Mononuclear cell (primary cell): ENCODE results near the gene CDKAL1. TPM values are rescaled to one million over a fixed set of nuclear protein-coding genes. Genes with fewer than 3 reads are reported as not detected.
"Not testable (repeated sequence)": the region's sequence is repeated elsewhere in the genome, so short reads cannot be mapped to it uniquely, and the experiment has no call there.

Source experiments
- H3K27me3 ChIP-seq: 2 replicates; pipeline ENCODE4 v1.6.0; 2011; ENCODE audit warnings: low read length, control low read depth; ENCODE audit not compliant: insufficient read depth
- H3K4me1 ChIP-seq: 2 replicates; pipeline ENCODE4 v1.5.1; 2011; ENCODE audit warnings: mild to moderate bottlenecking, low read length, control low read depth; ENCODE audit not compliant: insufficient read depth
- H3K4me3 ChIP-seq: 2 replicates; pipeline ENCODE4 v1.5.1; 2011; ENCODE audit warnings: mild to moderate bottlenecking, low read length, moderate library complexity
- H3K9me3 ChIP-seq: 2 replicates; pipeline ENCODE4 v1.5.1; 2011; ENCODE audit warnings: low read depth, mild to moderate bottlenecking, control low read depth, low read length
- total RNA-seq: library from RNA; depleted of rRNA; stranded (reverse); fragments of >200 nt; gene quantifications from one replicate; pipeline ENCODE4 v1.2.3, GENCODE V29; 2012

Gene CDKAL1
- total RNA-seq, 1 donor = 26.6 TPM

DNA sequence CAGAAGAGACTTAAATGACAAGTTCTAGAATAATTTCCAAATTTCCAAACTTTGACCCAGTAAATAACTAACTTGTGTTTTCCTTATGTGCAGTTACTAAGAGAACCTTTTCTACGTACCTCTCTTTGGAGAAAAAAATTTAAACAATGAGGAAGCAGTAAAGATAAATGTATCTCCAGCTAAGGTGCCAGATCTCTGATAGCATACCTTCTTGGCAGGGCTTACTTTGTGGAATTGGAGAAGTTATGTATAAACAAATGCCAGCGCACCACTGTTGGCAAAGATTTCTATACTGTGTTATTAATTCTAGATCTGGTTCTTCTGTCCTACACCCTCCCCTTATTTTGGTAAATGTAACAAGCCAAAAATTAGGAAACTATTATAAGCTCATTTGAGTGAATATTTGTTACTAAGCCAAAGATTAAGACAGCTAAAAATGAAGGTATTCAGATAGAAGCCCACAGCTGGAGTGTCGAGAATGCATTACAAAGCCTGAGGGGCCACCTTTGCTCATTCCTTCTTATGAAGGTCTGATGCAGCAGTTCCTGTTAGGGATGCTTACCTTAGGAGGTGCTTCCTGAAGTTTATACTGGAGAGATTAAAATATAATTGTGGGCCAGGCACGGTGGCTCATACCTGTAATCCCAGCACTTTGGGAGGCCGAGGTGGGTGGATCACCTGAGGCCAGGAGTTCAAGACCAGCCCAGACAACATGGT lies 686.2 kb downstream of the CDKAL1 start:
- Histone ChIP-seq H3K4me3 (no peak overlapping the region), H3K27me3 (no peaks in the 10 kb centered on the region), H3K9me3 (no peaks in the 10 kb centered on the region), H3K4me1 (no peaks in the 10 kb centered on the region)

- H3K9me3 ChIP-seq = no peaks in the 10 kb centered on the region
- H3K27me3 ChIP-seq = no peaks in the 10 kb centered on the region
- H3K4me1 ChIP-seq = no peaks in the 10 kb centered on the region
- no peak overlapping the region for H3K4me3 ChIP-seq
These were observed 688.4 kb downstream of the CDKAL1 start for GRCh38 chr6:21222656-21223055.

DNA sequence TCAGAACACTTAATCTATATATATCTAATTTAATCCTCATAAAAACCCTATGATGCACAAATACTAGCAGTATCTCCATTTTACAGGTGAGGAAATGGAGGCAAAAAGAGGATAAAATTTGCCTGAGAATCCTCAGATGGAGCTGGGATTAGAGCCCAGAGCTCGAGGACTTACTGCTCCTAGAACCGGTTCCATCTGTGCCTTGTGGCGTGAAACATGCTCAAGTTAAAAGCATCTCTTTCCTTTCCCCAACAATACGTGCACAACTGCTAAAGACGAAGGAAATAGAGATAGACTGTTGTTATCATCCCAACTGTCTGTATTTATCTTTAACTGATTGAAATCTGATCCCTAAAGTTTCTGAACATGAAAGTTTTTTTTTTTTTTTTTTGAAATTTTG lies 691.7 kb downstream of the CDKAL1 start:
- Histone ChIP-seq H3K4me3 (no peak overlapping the region), H3K4me1 (no peaks in the 10 kb centered on the region), H3K9me3 (no peaks in the 10 kb centered on the region), H3K27me3 (no peaks in the 10 kb centered on the region)

DNA sequence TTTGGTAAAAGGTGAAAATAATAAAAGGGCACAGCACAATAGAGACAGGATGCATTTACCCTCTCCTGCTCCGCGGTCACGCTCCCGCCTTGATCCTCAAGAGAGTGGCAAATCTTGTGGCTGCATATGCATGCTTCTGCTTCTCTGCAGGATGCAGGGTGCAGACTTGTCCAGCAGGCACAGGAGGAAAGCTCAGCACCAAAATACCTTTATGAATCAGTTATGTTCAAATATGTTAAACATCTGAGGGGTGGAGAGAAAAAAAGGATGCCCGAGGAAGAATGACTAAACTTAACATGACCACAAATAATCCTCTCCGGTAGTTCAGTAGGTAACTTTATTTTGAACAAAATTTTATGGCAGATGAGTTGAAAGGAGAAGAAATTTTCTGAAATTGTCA lies 693.2 kb downstream of the CDKAL1 start:
- Histone ChIP-seq H3K4me3 (no peak overlapping the region), H3K9me3 (no peaks in the 10 kb centered on the region), H3K4me1 (no peaks in the 10 kb centered on the region), H3K27me3 (no peaks in the 10 kb centered on the region)

DNA sequence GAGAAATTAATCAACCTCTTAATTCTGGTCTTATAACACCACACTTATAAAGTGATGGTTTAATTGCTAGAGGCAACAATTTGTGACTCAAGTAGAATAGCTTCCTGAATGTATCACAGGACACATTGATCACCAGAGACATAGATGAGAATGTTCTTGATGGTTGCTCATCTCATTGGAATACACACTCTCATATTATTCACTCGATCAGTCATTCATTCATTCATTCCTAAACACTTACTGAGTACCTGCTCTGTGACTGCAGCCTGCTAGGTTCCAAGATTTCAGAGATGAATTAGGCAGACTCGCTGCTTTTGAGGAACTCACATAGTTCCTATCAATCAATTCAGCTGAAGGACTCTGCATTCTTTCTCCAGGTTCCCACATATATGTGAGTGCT lies 694.2 kb downstream of the CDKAL1 start:
- Histone ChIP-seq H3K9me3 (no peaks in the 10 kb centered on the region), H3K27me3 (no peaks in the 10 kb centered on the region), H3K4me1 (no peaks in the 10 kb centered on the region), H3K4me3 (no peak overlapping the region)

DNA sequence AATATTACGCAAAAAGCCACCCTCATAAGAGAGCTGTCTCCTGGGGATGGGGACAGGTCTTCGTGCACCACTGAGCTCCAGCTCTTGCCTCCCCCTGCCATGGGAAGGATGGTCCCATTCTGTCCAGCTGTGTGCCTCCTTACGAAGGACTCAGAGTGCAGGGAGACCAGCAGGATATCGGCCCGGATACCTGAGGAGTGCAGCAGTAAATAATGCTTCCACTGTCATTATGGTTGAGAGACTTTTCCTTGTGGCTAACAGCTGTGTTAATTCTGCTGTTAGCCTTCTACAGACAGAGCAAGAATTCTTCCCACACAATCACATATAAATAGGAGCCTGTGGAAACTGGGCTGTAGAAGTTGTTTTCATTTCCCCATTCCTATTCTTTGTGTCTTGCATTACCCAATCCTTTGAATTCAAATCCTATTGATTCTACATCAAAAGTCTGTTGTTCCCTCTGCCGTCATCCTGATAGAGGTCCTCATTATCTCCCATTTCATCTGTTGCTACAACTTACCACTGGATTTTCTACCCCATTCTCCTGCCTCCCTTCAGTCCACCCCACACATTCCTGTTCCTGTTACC lies 694.7 kb downstream of the CDKAL1 start:
- Histone ChIP-seq H3K27me3 (no peaks in the 10 kb centered on the region), H3K9me3 (no peaks in the 10 kb centered on the region), H3K4me3 (no peak overlapping the region), H3K4me1 (no peaks in the 10 kb centered on the region)

- Histone ChIP-seq H3K4me3 (no peak overlapping the region), H3K9me3 (no peaks in the 10 kb centered on the region), H3K27me3 (no peaks in the 10 kb centered on the region), H3K4me1 (no peaks in the 10 kb centered on the region)
These were observed 696.3 kb downstream of the CDKAL1 start for GRCh38 chr6:21230536-21230935.

GRCh38 chr6:21235162-21235561 lies 700.9 kb downstream of the CDKAL1 start:
- H3K9me3 ChIP-seq = no peaks in the 10 kb centered on the region
- no peaks in the 10 kb centered on the region for H3K27me3 ChIP-seq
- H3K4me3 ChIP-seq = no peak overlapping the region
- no peaks in the 10 kb centered on the region for H3K4me1 ChIP-seq

- no peaks in the 10 kb centered on the region for H3K4me1 ChIP-seq
- H3K27me3 ChIP-seq = no peaks in the 10 kb centered on the region
- no peak overlapping the region for H3K4me3 ChIP-seq
- H3K9me3 ChIP-seq = no peaks in the 10 kb centered on the region
These were observed 704.0 kb downstream of the CDKAL1 start for GRCh38 chr6:21238208-21238607.

GRCh38 chr6:21240709-21241108 lies 706.5 kb downstream of the CDKAL1 start:
- no peaks in the 10 kb centered on the region for H3K9me3 ChIP-seq
- H3K4me1 ChIP-seq = no peaks in the 10 kb centered on the region
- H3K27me3 ChIP-seq = no peaks in the 10 kb centered on the region
- no peak overlapping the region for H3K4me3 ChIP-seq

GRCh38 chr6:21241231-21242130 lies 707.2 kb downstream of the CDKAL1 start:
- H3K27me3 ChIP-seq = no peaks in the 10 kb centered on the region
- H3K4me3 ChIP-seq = no peak overlapping the region
- no peaks in the 10 kb centered on the region for H3K4me1 ChIP-seq
- H3K9me3 ChIP-seq = no peaks in the 10 kb centered on the region

DNA sequence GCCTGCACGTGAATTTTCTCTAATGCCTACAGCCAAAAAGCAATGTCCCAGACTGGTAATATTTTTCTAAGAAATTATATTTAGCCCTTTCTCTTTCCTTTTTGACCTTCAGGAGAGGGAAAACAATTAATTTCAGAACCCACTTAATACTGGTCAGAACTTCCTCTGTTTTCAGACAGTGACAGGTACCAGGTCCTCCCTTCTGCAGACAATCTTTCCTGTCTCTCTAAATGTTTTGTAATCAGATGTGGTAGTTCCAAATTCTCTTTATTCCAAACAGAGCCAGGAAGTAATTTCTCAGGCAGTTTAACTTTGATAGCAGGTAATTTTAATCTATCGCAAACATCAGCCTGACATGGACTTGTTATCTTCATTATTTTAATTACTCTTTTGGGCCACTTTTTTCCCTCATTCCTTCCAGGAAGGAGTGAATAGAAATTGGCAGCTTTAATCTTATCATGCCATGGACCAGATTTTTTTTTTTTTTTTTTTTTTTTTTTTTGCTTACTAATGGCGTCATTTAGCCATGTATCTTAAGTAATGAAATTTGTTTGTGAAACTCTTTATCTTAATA lies 710.7 kb downstream of the CDKAL1 start:
- no peaks in the 10 kb centered on the region for H3K9me3 ChIP-seq
- no peaks in the 10 kb centered on the region for H3K4me1 ChIP-seq
- no peak overlapping the region for H3K4me3 ChIP-seq
- H3K27me3 ChIP-seq = no peaks in the 10 kb centered on the region

- Histone ChIP-seq H3K4me3 (no peak overlapping the region), H3K27me3 (no peaks in the 10 kb centered on the region), H3K9me3 (no peaks in the 10 kb centered on the region), H3K4me1 (no peaks in the 10 kb centered on the region)
These were observed 711.2 kb downstream of the CDKAL1 start for GRCh38 chr6:21245488-21245887.

DNA sequence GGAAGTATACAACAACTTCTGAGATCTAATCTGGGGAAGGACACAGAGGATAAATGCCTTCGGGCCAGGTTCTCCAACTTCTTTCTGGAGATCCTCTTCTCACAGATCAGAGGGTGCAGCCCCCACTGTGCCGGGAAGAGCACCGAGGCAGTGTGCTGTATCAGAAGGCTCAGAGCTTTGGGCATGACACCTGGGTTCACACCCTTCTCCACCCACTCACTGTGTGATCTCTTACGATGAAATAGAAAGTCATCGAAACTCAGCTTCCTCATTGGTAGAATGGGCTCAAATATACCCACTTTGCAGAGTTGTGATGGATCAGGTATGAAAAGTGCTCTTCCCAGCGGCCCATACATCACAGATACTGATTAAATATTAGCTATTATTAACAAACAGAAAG lies 711.8 kb downstream of the CDKAL1 start:
- Histone ChIP-seq H3K9me3 (no peaks in the 10 kb centered on the region), H3K4me3 (no peak overlapping the region), H3K4me1 (no peaks in the 10 kb centered on the region), H3K27me3 (no peaks in the 10 kb centered on the region)

GRCh38 chr6:21254460-21254859 lies 720.2 kb downstream of the CDKAL1 start:
- H3K27me3 ChIP-seq, H3K9me3 ChIP-seq, H3K4me3 ChIP-seq, H3K4me1 ChIP-seq: not testable (repeated sequence)
